IMR-90 (cell line): ENCODE results near the gene MAFG. TPM values are rescaled to one million over a fixed set of nuclear protein-coding genes. Genes with fewer than 3 reads are reported as not detected.

Experiments used
- ATAC-seq: fragments of 200-7000 bp; cut with Tn5 transposase; 2 replicates; pipeline ENCODE4 v1.9.1; 2020; ENCODE audit warnings: low read depth, mild to moderate bottlenecking, moderate library complexity
- BruUV-seq: library from RNA; stranded (reverse); fragments of 400-500 nt; replicated peaks from 2 replicates; lab custom pipeline; 2021; lab: Mats Ljungman, UMichigan
- CTCF ChIA-PET: fragments of 300-600 bp; formaldehyde crosslinking; extraction: SDS; loops from one replicate; lab custom pipeline; 2021; ENCODE audit warnings: antibody characterized with exemption; lab: Yijun Ruan, JAX
- POLR2A ChIA-PET: fragments of 300-600 bp; sonication (Branson Sonifier 250); formaldehyde crosslinking; loops from one replicate; lab custom pipeline; 2022; ENCODE audit warnings: antibody characterized with exemption; ENCODE audit not compliant: unreplicated experiment; lab: Charles Lee
- DNase-seq: peaks from one replicate; pipeline ENCODE4 v3.0.0; 2013
- H2AFZ ChIP-seq: replicated peaks from 2 replicates; pipeline ENCODE3; 2013; ENCODE audit warnings: low read length, mild to moderate bottlenecking; ENCODE audit not compliant: poor library complexity
- H2AK5ac ChIP-seq: 2 replicates; pipeline ENCODE4 v1.6.1; 2013; ENCODE audit warnings: low read depth, low read length, inconsistent platforms
- H2AK9ac ChIP-seq: replicated peaks from 2 replicates; pipeline ENCODE3; 2013; ENCODE audit warnings: mild to moderate bottlenecking, low read depth, low read length, moderate library complexity; ENCODE audit not compliant: poor library complexity
- H2BK120ac ChIP-seq: 2 replicates; pipeline ENCODE4 v1.6.1; 2013; ENCODE audit warnings: low read depth, low read length, inconsistent platforms
- H2BK15ac ChIP-seq: 3 replicates; pipeline ENCODE4 v1.6.1; 2013; ENCODE audit warnings: low read depth, low read length, inconsistent platforms
- H2BK20ac ChIP-seq: 2 replicates; pipeline ENCODE4 v1.6.1; 2013; ENCODE audit warnings: low read depth, mild to moderate bottlenecking, inconsistent platforms, low read length, moderate library complexity
- H2BK5ac ChIP-seq: 2 replicates; pipeline ENCODE4 v1.6.1; 2013; ENCODE audit warnings: mild to moderate bottlenecking, low read depth, low read length, inconsistent platforms; ENCODE audit not compliant: poor library complexity, severe bottlenecking
- H3K14ac ChIP-seq: replicated peaks from 2 replicates; pipeline ENCODE4 v1.6.1; 2013; ENCODE audit warnings: low read depth, low read length, inconsistent platforms
- H3K18ac ChIP-seq: 2 replicates; pipeline ENCODE4 v1.6.1; 2013; ENCODE audit warnings: low read depth, low read length, control low read depth
- H3K23ac ChIP-seq: 2 replicates; pipeline ENCODE4 v1.6.1; 2013; ENCODE audit warnings: low read depth, low read length, inconsistent platforms
- H3K27ac ChIP-seq: 2 replicates; pipeline ENCODE4 v1.5.1; 2013; ENCODE audit warnings: mild to moderate bottlenecking, control low read depth, low read length; ENCODE audit not compliant: insufficient read depth
- H3K27me3 ChIP-seq: 2 replicates; pipeline ENCODE4 v1.6.1; 2013; ENCODE audit warnings: low read length; ENCODE audit not compliant: control insufficient read depth, insufficient read depth
- H3K36me3 ChIP-seq: 2 replicates; pipeline ENCODE4 v1.6.1; 2013; ENCODE audit warnings: low read length, mixed read lengths; ENCODE audit not compliant: control insufficient read depth, insufficient read depth
- H3K4ac ChIP-seq: 2 replicates; pipeline ENCODE4 v1.6.1; 2013; ENCODE audit warnings: low read depth, low read length, inconsistent platforms
- H3K4me1 ChIP-seq: 2 replicates; pipeline ENCODE4 v1.6.1; 2013; ENCODE audit warnings: low read length, mixed read lengths; ENCODE audit not compliant: control insufficient read depth, insufficient read depth
- H3K4me2 ChIP-seq: 2 replicates; pipeline ENCODE4 v1.6.1; 2013; ENCODE audit warnings: low read depth, mild to moderate bottlenecking, control low read depth, low read length, moderate library complexity
- H3K4me3 ChIP-seq: 2 replicates; pipeline ENCODE4 v1.5.1; 2013; ENCODE audit warnings: low read depth, mild to moderate bottlenecking, control low read depth, low read length, moderate library complexity; ENCODE audit not compliant: insufficient read depth
- H3K56ac ChIP-seq: 2 replicates; pipeline ENCODE4 v1.6.1; 2013; ENCODE audit warnings: low read length, inconsistent platforms; ENCODE audit not compliant: insufficient read depth; ENCODE audit errors: extremely low read depth
- H3K79me1 ChIP-seq, 2 experiments: 2 replicates each; pipeline ENCODE4 v1.6.1; 2013; ENCODE audit warnings: low read length in 2 of 2, inconsistent platforms in 1 of 2, low read depth in 1 of 2
- H3K9ac ChIP-seq: 2 replicates; pipeline ENCODE4 v1.6.1; 2013; ENCODE audit warnings: low read depth, low read length, control low read depth
- H3K9me1 ChIP-seq: 2 replicates; pipeline ENCODE4 v1.6.1; 2013; ENCODE audit warnings: low read length, inconsistent platforms; ENCODE audit not compliant: insufficient read depth
- H3K9me3 ChIP-seq: 2 replicates; pipeline ENCODE4 v1.6.1; 2013; ENCODE audit warnings: low read length; ENCODE audit not compliant: control insufficient read depth, insufficient read depth
- H4K20me1 ChIP-seq: 2 replicates; pipeline ENCODE4 v1.6.1; 2013; ENCODE audit warnings: low read length, inconsistent platforms; ENCODE audit not compliant: insufficient read depth
- H4K5ac ChIP-seq: 2 replicates; pipeline ENCODE4 v1.6.1; 2013; ENCODE audit warnings: mild to moderate bottlenecking, low read depth, low read length, control low read depth
- H4K8ac ChIP-seq, 2 experiments: 2 replicates each; pipeline ENCODE4 v1.6.1; 2013; ENCODE audit warnings: low read depth in 2 of 2, low read length in 2 of 2, control low read depth in 1 of 2, inconsistent platforms in 1 of 2
- H4K91ac ChIP-seq: 2 replicates; pipeline ENCODE4 v1.6.1; 2013; ENCODE audit warnings: low read depth, low read length, inconsistent platforms; ENCODE audit not compliant: insufficient read depth
- BHLHE40 ChIP-seq: fragments of 150-350 bp; IDR thresholded peaks from 2 replicates; pipeline ENCODE4 v1.6.1; 2016; ENCODE audit warnings: mild to moderate bottlenecking, low read depth, low read length
- CEBPB ChIP-seq: IDR thresholded peaks from 2 replicates; pipeline ENCODE4 v1.6.1; 2012; ENCODE audit warnings: low read depth, low read length, improper control_type of control experiment
- CHD1 ChIP-seq: IDR thresholded peaks from 2 replicates; pipeline ENCODE4 v1.6.1; 2012; ENCODE audit warnings: low read depth, low read length, improper control_type of control experiment
- FOS ChIP-seq: fragments of 150-350 bp; IDR thresholded peaks from 2 replicates; pipeline ENCODE4 v1.6.1; 2016; ENCODE audit warnings: low read depth, low read length
- MAFK ChIP-seq: IDR thresholded peaks from 2 replicates; pipeline ENCODE4 v1.6.1; 2012; ENCODE audit warnings: low read depth, low read length, improper control_type of control experiment
- MAZ ChIP-seq: IDR thresholded peaks from 2 replicates; pipeline ENCODE4 v1.6.1; 2012; ENCODE audit warnings: low read depth, mild to moderate bottlenecking, low read length, improper control_type of control experiment, moderate library complexity, borderline replicate concordance
- NFE2L2 ChIP-seq: fragments of 150-350 bp; IDR thresholded peaks from 2 replicates; pipeline ENCODE4 v1.6.1; 2016; ENCODE audit warnings: low read depth, mild to moderate bottlenecking, low read length
- POLR2A ChIP-seq: IDR thresholded peaks from 2 replicates; pipeline ENCODE4 v1.6.1; 2012; ENCODE audit warnings: mild to moderate bottlenecking, low read depth, low read length
- RAD21 ChIP-seq: IDR thresholded peaks from 2 replicates; pipeline ENCODE4 v1.6.1; 2012; ENCODE audit warnings: low read length, improper control_type of control experiment
- RCOR1 ChIP-seq: IDR thresholded peaks from 2 replicates; pipeline ENCODE4 v1.6.1; 2012; ENCODE audit warnings: mild to moderate bottlenecking, low read length, improper control_type of control experiment; ENCODE audit not compliant: insufficient replicate concordance
- RFX5 ChIP-seq: IDR thresholded peaks from 2 replicates; pipeline ENCODE4 v1.8.0; 2012; ENCODE audit warnings: low read depth, mild to moderate bottlenecking, low read length, moderate library complexity
- SMC3 ChIP-seq: fragments of 150-350 bp; IDR thresholded peaks from 2 replicates; pipeline ENCODE4 v1.6.1; 2016; ENCODE audit warnings: low read depth, mild to moderate bottlenecking, antibody characterized with exemption, low read length, moderate library complexity
- WGBS, 2 experiments: methylation state at CpG; one replicate each; pipeline versions ENCODE4 v1.1.5 to v1.1.7; 2013; ENCODE audit warnings: missing lambda C conversion rate in 2 of 2; ENCODE audit not compliant: insufficient read length in 1 of 2; ENCODE audit errors: extremely low coverage in 2 of 2; 5-methylcytosine and 5-hydroxymethylcytosine counted together
- dilution Hi-C: fragments of 300-500 bp; cut with HindIII; formaldehyde crosslinking; loops from one replicate; pipeline ENCODE4 v1.14.3; 2018; ENCODE audit warnings: low sequenced_read_pairs; ENCODE audit not compliant: unreplicated experiment
- in situ Hi-C: fragments of 300-500 bp; cut with MboI; formaldehyde crosslinking; loops from 3 replicates; pipeline ENCODE4 v1.14.3; 2019; ENCODE audit warnings: low sequenced_read_pairs, inconsistent platforms, mixed read lengths
- intact Hi-C: fragments of 100-400 bp; cut with micrococcal nuclease; formaldehyde crosslinking; loops from 2 replicates; pipeline ENCODE4 v1.10.0; 2022
- polyA plus RNA-seq, 3 experiments: library from polyadenylated mRNA; depleted of rRNA; stranded (reverse); fragments of >200 nt; gene quantifications; 2 replicates each; pipeline ENCODE4 v1.2.3, GENCODE V29; 2012; ENCODE audit warnings: low replicate concordance in 1 of 3
- total RNA-seq: library from RNA; depleted of rRNA; stranded (reverse); fragments of >200 nt; gene quantifications from 2 replicates; pipeline ENCODE4 v1.2.3, GENCODE V29; 2012
- TF ChIP-seq, protein P1 (sequence below): conservative IDR thresholded peaks from 2 replicates; pipeline ENCODE4 v1.5.1; 2012; ENCODE audit warnings: mild to moderate bottlenecking, low read depth, low read length, improper control_type of control experiment
- TF ChIP-seq, protein P2 (sequence below): fragments of 150-350 bp; IDR thresholded peaks from 2 replicates; pipeline ENCODE4 v1.6.1; 2016; ENCODE audit warnings: low read depth, mild to moderate bottlenecking, low read length, moderate library complexity, borderline replicate concordance
- TF ChIP-seq, protein P3 (sequence below): fragments of 150-350 bp; IDR thresholded peaks from 2 replicates; pipeline ENCODE4 v1.6.1; 2017; ENCODE audit warnings: mild to moderate bottlenecking, antibody characterized with exemption, low read length, low read depth

The MAFG gene
- total and polyA plus RNA-seq, 2 of the 4 experiments (the other 2 are of a cell fraction), result 6.1 to 15.4 TPM

DNA sequence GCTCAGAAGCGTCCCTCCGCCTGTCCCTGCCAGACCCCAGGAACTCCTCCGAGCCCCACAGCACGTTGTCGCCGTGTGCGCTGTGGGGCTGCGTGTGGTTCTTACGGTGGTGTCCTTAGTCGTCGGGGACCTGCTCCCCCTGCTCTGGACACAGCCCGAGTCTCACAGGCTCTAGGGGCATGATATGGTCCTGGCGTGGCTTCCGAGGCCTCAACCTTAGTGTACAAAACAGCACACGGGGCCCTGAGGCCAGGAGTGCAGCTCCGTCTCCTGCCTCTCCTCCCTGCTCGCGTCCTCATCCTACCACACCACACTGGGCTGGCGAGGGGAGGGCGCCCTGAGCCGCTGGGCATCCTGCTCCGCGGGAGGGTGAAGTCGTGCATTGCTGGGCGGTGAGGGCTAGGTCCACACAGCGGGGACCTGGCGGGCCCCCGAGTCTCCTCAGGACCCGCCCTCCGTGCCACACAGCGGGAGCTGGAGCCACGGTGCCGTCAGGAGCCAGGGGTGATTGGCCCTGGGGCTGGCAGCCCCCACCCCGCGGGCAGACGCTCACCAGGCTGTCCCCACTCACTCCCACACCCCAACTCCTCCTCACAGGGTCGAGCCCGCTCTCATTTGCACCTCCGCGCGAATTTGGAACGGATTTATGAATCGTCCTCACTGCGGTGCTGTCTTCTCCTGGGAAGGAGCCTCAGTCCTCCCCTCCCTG is 1.2 kb upstream of the MAFG start:
- BruUV-seq, result no TSS peak
- Histone ChIP-seq H3K23ac (peak overlapping the region; percentile 72), H3K9me3 (no peaks in the 10 kb centered on the region), H3K36me3 (peaks cover 11% of the 10 kb centered on the region; the same call in 1 of the 2 replicates), H2AK5ac (peak overlapping the region; percentile 74), H3K27ac (peak overlapping the region; percentile 15; the same call in 1 of the 2 replicates), H3K9me1 (peaks cover 17% of the 10 kb centered on the region), H2BK20ac (no peak overlapping the region), H3K4me3 (peak overlapping the region; percentile 51), H4K20me1 (peaks cover 40% of the 10 kb centered on the region), H4K8ac (peak overlapping the region; percentile 76 to 77; a peak in 2 of 4 replicates), H4K5ac (peak overlapping the region; percentile 44), H2BK5ac (no peak overlapping the region), H2BK15ac (no peak overlapping the region), H3K9ac (peak overlapping the region; percentile 53), H3K14ac (peak overlapping the region; percentile 65; the same call in 1 of the 2 replicates), H3K4me2 (peak overlapping the region; percentile 78), H4K91ac (peak overlapping the region; percentile 66; the same call in 1 of the 2 replicates), H3K18ac (no peak overlapping the region), H3K79me1 (peaks cover 17 to 41% of the 10 kb centered on the region in 2 experiments; a peak in 3 of 4 replicates), H3K27me3 (no peaks in the 10 kb centered on the region), H2AFZ (peak overlapping the region; percentile 92), H3K4ac (peak overlapping the region; percentile 53), H3K56ac (no peak overlapping the region; the same call in 1 of the 2 replicates), H3K4me1 (peaks cover 23% of the 10 kb centered on the region), H2BK120ac (no peak overlapping the region), H2AK9ac (peak overlapping the region; percentile 95)
- in situ Hi-C loops (no loop called here), intact Hi-C loops (no loop called here), dilution Hi-C loops (no loop called here)
- no peak for ATAC-seq
- DNase-seq, result no peak
- ChIA-PET POLR2A (no interaction called here), CTCF (interaction anchor here (0.9 to 1.3 kb wide), 2 partner anchors 31 to 91 kb away, joined by 3 read pairs; no protein-coding TSS in a partner anchor)
- WGBS, 2 experiments, result 41% methylated on average over 23 of the region's 44 CpGs; no CpG with 5 or more reads in 1 of the 2 experiments
- TF ChIP-seq, protein P1, sequence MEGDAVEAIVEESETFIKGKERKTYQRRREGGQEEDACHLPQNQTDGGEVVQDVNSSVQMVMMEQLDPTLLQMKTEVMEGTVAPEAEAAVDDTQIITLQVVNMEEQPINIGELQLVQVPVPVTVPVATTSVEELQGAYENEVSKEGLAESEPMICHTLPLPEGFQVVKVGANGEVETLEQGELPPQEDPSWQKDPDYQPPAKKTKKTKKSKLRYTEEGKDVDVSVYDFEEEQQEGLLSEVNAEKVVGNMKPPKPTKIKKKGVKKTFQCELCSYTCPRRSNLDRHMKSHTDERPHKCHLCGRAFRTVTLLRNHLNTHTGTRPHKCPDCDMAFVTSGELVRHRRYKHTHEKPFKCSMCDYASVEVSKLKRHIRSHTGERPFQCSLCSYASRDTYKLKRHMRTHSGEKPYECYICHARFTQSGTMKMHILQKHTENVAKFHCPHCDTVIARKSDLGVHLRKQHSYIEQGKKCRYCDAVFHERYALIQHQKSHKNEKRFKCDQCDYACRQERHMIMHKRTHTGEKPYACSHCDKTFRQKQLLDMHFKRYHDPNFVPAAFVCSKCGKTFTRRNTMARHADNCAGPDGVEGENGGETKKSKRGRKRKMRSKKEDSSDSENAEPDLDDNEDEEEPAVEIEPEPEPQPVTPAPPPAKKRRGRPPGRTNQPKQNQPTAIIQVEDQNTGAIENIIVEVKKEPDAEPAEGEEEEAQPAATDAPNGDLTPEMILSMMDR, result no peak
- TF ChIP-seq NFE2L2 (no peak), MAZ (no peak), CEBPB (no peak), MAFK (no peak), BHLHE40 (no peak), CHD1 (no peak), RCOR1 (no peak), RAD21 (no peak), SMC3 (no peak), FOS (no peak), RFX5 (no peak), POLR2A (no peak)
- TF ChIP-seq, protein P2, sequence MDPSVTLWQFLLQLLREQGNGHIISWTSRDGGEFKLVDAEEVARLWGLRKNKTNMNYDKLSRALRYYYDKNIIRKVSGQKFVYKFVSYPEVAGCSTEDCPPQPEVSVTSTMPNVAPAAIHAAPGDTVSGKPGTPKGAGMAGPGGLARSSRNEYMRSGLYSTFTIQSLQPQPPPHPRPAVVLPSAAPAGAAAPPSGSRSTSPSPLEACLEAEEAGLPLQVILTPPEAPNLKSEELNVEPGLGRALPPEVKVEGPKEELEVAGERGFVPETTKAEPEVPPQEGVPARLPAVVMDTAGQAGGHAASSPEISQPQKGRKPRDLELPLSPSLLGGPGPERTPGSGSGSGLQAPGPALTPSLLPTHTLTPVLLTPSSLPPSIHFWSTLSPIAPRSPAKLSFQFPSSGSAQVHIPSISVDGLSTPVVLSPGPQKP, result no peak
- TF ChIP-seq, protein P3, sequence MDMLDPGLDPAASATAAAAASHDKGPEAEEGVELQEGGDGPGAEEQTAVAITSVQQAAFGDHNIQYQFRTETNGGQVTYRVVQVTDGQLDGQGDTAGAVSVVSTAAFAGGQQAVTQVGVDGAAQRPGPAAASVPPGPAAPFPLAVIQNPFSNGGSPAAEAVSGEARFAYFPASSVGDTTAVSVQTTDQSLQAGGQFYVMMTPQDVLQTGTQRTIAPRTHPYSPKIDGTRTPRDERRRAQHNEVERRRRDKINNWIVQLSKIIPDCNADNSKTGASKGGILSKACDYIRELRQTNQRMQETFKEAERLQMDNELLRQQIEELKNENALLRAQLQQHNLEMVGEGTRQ, result no peak
